ENCODE measurements around the gene GPRC5D.

DNA sequence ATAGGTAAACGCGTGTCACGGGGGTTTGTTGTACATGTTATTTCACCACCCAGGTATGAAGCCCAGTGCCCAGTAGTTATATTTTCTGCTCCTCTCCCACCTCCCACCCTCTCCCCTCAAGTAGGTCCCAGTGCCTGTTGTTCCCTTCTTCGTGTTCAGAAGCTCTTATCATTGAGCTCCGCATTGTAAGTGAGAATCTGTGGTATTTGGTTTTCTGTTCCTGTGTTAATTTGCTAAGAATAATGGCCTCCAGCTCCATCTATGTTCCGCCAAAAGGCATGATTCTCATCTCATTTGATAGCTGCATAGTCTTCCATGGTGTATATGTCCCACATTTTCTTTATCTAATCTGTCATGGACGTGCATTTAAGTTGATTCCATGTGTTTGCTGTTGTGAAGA lies 6.9 kb upstream of the GPRC5D start:
- TF ChIP-seq, protein P1, sequence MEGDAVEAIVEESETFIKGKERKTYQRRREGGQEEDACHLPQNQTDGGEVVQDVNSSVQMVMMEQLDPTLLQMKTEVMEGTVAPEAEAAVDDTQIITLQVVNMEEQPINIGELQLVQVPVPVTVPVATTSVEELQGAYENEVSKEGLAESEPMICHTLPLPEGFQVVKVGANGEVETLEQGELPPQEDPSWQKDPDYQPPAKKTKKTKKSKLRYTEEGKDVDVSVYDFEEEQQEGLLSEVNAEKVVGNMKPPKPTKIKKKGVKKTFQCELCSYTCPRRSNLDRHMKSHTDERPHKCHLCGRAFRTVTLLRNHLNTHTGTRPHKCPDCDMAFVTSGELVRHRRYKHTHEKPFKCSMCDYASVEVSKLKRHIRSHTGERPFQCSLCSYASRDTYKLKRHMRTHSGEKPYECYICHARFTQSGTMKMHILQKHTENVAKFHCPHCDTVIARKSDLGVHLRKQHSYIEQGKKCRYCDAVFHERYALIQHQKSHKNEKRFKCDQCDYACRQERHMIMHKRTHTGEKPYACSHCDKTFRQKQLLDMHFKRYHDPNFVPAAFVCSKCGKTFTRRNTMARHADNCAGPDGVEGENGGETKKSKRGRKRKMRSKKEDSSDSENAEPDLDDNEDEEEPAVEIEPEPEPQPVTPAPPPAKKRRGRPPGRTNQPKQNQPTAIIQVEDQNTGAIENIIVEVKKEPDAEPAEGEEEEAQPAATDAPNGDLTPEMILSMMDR (IDR thresholded peaks at IDR 0.05; ENCODE audit: low read length): no peak
- TF ChIP-seq EZH2 (IDR thresholded peaks at IDR 0.05; ENCODE audit: borderline replicate concordance, low read length): no peak
